ENCODE data around the gene LPP. TPM values are rescaled to one million over a fixed set of nuclear protein-coding genes. Genes with fewer than 3 reads are reported as not detected.

Gene LPP
- total and polyA plus RNA-seq, 2 of the 4 experiments (the other 2 are of a cell fraction), result 16.0 to 130 TPM

DNA sequence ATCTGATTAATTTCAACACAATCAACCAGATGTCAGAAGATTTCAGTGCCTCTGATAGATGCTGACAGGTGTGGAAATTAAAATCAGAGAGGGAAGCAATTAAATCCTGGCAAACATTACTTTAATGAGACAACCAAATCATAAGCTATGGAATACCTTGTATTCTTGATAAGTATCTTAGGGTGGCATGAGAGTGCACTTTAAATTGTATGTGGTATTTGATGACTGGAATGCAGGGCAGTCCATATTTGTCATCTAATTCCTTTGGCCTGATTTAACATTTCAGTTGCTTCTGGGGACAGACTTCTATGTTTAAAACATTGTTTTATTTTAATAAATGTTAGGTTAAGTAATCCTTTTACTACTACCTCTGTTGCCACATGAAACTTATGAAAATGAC is 184.1 kb downstream of the LPP start:
- POLR2A ChIA-PET (ENCODE audit: unreplicated experiment), result no interaction called here
- intact Hi-C loops (cut with micrococcal nuclease), result no loop called here
- DNase-seq, result peak; percentile 28

More for the DNA sequence above, 184.1 kb downstream of the LPP start:
- no peak overlapping the region for H2BK15ac ChIP-seq (ENCODE audit: low read depth, low read length)
- no TSS peak for BruUV-seq (replicated peaks)
- H4K8ac ChIP-seq (ENCODE audit: low read depth in 2 of 2, low read length in 2 of 2), result no peak overlapping the region
- H3K56ac ChIP-seq (ENCODE audit: extremely low read depth, insufficient read depth, low read length), result no peak overlapping the region
- H3K18ac ChIP-seq (ENCODE audit: low read depth, low read length), result no peak overlapping the region
- no peak overlapping the region for H3K9ac ChIP-seq (ENCODE audit: low read depth, low read length)
- no peak overlapping the region for H4K5ac ChIP-seq (ENCODE audit: low read depth, low read length)
- no peak overlapping the region for H2BK5ac ChIP-seq (ENCODE audit: low read depth, low read length, poor library complexity, severe bottlenecking)
- CTCF ChIA-PET, result no interaction called here
- H2BK20ac ChIP-seq (ENCODE audit: low read depth, low read length), result no peak overlapping the region
- H3K23ac ChIP-seq (ENCODE audit: low read depth, low read length), result no peak overlapping the region
- H2AK5ac ChIP-seq (ENCODE audit: low read depth, low read length), result no peak overlapping the region
- no peak overlapping the region for H4K91ac ChIP-seq (ENCODE audit: insufficient read depth, low read depth, low read length)
- H3K14ac ChIP-seq (replicated peaks; ENCODE audit: low read depth, low read length), result no peak overlapping the region
- peaks cover 7% of the 10 kb centered on the region; the same call in 1 of the 2 replicates for H3K4me1 ChIP-seq (ENCODE audit: control insufficient read depth, insufficient read depth, low read length)
- no peaks in the 10 kb centered on the region for H3K9me3 ChIP-seq (ENCODE audit: control insufficient read depth, insufficient read depth, low read length)
- H3K9me1 ChIP-seq (ENCODE audit: insufficient read depth, low read length), result peaks cover 25% of the 10 kb centered on the region
- in situ Hi-C loops (cut with MboI; ENCODE audit: low sequenced_read_pairs) (no loop called here), dilution Hi-C loops (cut with HindIII; ENCODE audit: low sequenced_read_pairs, unreplicated experiment) (no loop called here)
- peaks cover 58% of the 10 kb centered on the region for H4K20me1 ChIP-seq (ENCODE audit: insufficient read depth, low read length)
- H3K4me2 ChIP-seq (ENCODE audit: low read depth, low read length), result no peak overlapping the region
- H3K79me1 ChIP-seq (ENCODE audit: low read depth in 1 of 2, low read length in 2 of 2), result peaks cover 57 to 72% of the 10 kb centered on the region in 2 experiments
- H2AK9ac ChIP-seq (replicated peaks; ENCODE audit: low read depth, low read length, poor library complexity), result no peak overlapping the region
- peak; percentile 67 for ATAC-seq (ENCODE audit: low read depth)
- TF ChIP-seq MAZ (IDR thresholded peaks at IDR 0.05; ENCODE audit: borderline replicate concordance, low read depth, low read length) (no peak), MAFK (IDR thresholded peaks at IDR 0.05; ENCODE audit: low read depth, low read length) (0 out of 2 replicates have a peak, but pooled peaks have one; percentile 1)
- no peak overlapping the region for H3K27ac ChIP-seq (ENCODE audit: insufficient read depth, low read length)
- no peak overlapping the region for H2AFZ ChIP-seq (replicated peaks; ENCODE audit: low read length, poor library complexity)
- no peak overlapping the region for H3K4ac ChIP-seq (ENCODE audit: low read depth, low read length)
- no peaks in the 10 kb centered on the region for H3K27me3 ChIP-seq (ENCODE audit: control insufficient read depth, insufficient read depth, low read length)
- no peak overlapping the region for H3K4me3 ChIP-seq (ENCODE audit: insufficient read depth, low read depth, low read length)
- no peak overlapping the region for H2BK120ac ChIP-seq (ENCODE audit: low read depth, low read length)
- H3K36me3 ChIP-seq (ENCODE audit: control insufficient read depth, insufficient read depth, low read length), result peaks cover 5% of the 10 kb centered on the region; the same call in 1 of the 2 replicates
